Measurements from ENCODE around the gene TBC1D2B.

The TBC1D2B gene

DNA sequence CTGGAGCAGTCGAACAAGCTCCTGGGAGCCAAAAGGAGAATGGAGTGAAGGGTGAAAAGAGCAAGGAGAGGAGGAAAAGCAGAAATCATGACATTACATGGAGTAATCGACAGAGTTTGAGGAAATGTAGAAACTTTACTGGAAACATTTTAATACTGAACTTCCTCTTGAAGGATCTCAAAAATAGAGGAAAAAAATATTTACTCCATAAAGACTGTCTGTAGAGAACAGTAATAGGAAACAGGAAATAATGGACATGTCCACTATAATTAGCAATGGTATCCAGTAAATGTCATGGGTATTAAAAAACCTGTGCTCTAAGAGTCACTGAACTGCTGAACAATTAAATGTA is 53.0 kb downstream of the TBC1D2B start:
- DNase-seq, result no peak

DNA sequence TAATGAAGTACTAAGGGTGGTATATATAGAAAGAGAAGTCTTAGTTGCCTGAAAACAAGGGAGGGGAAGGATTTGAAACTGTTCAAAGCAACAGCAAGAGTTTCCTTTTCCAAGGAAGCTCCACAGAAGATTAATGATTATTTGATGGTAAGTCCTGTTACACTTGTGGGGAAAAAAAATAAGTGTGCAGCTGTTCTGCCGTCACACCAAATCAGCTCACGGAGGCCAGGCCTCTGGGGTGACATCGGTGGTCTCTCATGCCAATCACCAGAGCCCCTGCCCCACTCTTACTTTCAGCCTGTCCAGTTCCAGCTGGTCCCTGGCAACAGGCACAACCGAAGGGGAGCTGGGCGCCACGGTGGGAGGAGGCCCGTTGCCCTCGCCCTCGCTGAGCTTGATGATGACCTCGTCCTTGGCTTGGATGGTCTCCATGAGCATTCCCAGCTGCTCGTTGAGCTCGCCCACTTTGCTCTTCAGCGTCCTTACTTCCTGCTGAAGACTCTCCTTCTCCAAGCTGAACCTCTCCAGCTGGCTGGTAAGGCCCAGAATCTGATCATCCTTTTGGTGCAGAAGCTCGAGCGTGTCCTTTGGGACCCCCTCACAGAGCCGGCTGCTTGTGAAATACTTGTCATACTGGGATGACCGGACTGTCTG is 53.5 kb downstream of the TBC1D2B start:
- DNase-seq, result no peak

DNA sequence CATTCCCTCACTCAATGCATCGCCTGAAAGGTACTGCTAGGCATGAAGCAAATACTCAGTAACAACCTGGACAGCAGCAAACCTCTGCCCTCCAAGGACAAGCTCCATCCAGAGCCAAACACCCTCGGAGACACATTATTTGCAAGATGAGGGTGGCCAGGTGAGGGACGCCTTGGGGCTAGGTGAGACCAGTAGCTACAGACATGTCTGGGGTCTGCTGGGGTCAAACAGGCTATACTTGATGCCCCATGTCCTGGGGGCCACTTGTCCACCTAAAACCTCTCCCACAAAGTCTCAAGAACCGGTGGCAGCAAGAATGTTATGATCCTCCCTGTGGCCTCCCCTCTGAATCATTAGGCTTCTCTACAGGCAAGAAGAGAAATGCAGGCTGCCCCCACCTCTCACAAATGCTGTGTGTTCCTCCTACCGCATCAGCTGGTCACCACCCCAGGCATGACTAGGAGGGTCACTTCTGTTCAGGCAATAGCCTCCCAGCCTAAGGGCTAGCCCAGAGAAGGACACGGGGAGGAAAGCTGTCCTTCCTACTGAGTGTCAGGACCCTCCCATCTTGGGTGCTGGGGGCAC is 54.3 kb downstream of the TBC1D2B start:
- no peak for DNase-seq

DNA sequence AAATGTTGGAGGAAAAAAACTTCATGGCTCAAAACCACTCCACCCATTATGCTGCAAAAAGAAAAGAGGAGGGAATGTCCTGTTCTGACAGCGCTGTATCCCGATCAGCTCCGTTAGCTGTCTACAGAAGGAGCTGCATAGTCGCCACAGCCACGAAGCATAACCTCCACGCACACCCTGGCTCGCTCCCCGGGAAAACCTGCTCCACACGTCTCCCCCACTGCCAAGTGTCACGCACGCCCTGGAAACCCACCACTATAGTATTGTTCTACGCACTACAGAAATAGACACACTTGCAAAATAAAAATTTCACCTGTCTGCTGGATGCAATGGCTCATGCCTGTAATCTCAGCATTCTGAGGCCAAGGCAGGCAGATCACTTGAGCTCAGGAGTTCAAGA is 55.8 kb downstream of the TBC1D2B start:
- DNase-seq, result no peak

DNA sequence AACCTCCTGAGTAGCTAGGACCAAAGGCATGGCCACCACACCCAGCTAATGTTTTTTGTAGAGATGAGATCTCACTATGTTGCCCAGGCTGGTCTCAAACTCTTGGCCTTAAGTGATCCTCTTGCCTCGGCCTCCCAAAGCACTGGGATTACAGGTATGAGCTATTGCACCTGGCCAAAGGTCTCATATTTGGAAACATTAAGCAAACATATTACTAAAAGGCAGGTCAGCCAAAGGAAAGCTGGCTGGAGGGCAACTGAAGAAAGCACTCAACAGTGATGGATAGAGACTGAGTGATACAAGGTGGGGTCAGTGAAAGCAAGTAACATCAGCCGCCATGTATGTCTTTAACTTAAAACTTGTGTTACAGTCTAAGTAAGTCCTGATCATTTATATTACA is 57.5 kb downstream of the TBC1D2B start:
- DNase-seq, result no peak

DNA sequence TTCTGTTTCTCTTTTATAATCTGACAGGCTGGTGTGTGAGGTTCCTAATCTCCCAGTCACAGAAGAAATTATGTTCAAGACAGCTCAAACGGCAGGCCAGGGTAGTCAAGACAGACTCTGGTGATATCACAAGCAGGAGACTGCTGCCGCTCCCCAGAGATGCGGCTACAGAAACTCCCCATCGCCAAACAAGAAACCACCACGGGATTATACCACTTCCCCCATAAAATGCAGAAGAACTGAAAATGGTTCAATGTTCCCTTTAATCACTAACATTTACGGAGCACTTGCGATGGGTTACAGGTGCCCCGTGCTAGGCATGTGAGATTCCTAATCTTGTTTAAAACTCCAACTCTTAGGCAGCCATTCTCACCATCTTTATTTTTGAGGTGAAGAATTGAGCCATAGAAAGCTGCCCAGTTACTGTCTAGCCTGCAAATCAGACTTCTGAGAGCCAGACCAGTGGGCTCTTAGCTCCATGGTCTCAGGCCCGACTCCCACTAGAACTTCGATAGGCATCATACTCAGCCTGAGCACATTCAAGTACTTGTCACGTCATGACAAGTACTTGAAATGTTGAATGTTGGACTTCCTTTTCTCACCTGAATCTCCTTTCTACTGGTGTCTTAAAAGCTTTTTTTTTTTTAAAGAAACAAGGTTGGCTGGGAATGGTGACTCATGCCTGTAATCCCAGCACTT is 58.4 kb downstream of the TBC1D2B start:
- no peak for DNase-seq

DNA sequence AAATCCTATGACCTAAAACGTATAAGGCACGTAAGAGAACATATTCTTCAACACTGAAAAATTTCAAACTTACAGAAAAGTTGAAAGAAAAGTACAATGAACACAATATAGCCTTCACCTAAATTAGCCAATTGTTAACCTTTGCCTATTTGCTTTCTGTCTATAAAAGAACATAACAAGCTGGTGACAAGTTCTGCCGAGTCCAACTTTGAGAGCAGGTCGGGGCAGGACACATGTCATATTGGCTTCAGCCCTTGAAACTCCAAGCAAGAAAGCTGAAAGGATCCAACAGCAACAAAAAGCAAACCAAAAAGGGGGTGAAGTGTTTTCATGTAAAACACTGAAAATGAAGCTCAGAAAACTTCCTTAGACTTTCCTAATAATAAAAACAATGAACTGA is 59.1 kb downstream of the TBC1D2B start:
- DNase-seq, result no peak

DNA sequence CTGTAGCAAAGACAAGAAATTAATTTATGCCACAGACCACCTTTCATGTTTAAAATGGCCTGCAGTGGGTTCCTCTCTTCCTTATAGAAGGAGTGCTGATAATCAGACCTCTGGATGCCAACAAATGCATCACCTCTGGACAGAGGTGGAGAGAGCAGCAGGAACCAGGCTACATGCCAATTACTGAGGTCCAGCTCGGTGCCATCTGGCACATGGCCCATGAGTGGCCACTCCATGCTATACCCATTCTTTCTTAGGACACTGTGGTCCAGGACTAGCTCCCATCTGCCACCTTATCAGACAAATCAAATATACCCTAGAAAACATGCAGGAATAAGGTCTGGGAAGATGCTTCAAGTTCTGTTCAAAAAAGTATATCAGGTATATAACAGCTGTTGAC is 60.7 kb downstream of the TBC1D2B start:
- no peak for DNase-seq

DNA sequence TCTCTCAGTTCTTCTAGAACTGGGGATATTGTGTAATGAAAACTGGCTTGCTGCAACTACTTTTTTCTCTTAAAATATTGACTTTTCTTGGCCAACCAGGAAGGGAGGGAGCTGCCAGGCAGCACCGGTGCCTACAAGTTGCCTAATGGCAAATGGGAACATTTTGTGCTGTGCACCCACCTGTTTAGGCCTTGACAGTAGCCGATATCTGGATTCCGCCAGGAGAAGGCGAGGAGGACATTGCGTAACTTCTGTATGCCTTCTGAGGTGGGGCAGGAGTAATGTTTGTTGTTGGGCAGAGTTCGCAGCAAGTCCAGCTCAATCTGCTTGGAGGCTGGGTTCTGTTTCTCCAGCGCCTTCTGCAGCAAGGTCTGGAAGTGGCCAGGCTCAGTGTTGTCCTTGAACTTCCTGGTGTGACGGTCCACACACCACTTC is 64.9 kb downstream of the TBC1D2B start:
- no peak for DNase-seq

DNA sequence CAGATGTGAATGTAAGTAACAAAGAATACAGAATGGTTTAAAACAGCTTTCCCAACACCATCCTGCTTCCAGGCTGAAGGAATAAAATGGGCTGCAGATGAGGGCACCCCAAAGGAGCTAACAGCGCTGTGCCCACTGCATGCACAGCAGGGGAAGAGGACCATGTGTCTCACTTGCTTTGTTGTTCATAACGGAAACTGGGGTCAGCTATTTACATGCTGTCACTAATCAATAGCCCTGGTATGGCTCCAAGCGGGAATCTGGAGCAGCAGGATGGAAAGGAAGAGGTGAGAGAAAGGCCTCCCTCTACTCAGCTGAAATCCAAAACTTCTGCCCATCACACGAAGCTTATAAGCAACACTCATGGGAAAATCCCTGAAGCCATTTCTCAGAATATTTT is 67.4 kb downstream of the TBC1D2B start:
- no peak for DNase-seq

DNA sequence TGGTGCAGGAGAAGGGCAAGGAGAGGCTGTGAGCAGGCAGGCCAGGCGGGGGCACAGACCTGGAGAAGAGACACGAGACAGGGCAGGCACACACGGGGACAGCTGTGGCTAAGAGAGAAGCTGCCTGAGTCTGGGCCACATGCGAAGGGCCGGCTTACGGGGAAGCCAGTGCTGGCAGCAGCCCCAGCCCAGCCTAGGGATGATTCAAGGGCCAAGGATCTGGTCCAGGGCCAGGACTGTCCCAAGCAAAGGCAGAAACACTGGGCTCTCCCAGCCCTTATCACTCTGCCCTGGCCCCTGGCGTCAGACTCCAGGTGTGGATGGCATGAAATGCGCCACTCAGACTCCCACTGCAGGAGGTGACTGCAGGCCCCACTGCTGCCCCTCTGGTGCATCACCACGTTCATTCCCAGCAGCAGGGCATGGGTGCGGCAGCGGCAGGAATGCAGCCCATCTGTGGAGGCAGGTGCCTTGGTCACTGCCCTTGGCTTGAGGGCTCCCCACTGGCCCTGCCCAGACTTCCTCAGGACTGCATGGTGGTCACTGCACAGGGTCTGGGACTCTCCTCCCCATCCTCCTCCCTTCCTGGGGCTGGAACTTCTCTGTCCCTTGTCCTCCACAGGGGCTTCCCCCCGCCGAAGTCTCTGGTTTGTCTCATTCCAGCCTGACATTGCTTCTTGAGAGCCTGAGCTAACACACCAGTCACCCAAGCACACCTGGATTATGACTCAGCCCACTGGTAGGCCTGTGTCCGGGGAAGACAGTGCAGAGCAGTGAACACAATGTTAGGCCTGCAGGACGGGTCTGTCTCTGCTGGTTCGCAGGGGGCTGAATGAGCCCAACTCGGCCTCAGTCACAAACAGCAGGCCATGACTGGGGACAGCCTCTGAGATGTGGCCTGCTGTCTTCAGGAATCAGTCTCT is 69.3 kb downstream of the TBC1D2B start:
- no peak for DNase-seq

DNA sequence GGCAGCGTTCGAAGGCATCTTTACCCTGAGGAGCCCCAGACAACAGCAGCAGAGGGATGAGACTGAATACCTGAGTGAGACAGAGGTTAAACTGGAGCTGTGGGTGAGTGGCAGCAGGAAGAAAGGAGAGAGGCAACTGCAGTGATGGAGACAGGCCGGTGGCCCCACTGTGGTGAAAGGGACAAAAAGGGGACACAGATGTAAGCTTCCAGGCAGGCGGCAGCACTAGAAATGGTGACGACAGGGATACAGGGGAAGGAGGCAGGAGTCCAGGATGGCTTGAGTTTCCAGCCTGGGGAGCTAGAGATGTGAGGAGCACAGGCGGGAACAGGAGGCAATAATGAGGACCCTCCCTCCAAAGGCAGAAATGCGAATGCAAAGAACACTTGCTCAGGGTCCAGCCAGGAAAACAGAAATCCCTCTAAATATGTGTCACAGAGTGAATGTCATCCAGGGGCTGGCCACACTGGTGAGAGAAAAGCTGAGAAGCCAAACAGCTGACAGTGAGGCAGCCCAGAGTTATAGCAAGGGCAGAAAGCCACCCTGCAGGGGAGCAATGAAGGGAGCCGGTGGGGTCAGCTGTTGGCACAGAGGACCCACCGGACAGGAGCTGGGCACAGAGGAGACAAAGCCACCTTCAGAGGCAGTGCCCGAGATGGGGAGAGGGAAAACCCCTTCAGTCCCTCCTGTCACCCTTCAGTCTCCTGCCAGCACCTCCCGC is 70.1 kb downstream of the TBC1D2B start:
- no peak for DNase-seq

DNA sequence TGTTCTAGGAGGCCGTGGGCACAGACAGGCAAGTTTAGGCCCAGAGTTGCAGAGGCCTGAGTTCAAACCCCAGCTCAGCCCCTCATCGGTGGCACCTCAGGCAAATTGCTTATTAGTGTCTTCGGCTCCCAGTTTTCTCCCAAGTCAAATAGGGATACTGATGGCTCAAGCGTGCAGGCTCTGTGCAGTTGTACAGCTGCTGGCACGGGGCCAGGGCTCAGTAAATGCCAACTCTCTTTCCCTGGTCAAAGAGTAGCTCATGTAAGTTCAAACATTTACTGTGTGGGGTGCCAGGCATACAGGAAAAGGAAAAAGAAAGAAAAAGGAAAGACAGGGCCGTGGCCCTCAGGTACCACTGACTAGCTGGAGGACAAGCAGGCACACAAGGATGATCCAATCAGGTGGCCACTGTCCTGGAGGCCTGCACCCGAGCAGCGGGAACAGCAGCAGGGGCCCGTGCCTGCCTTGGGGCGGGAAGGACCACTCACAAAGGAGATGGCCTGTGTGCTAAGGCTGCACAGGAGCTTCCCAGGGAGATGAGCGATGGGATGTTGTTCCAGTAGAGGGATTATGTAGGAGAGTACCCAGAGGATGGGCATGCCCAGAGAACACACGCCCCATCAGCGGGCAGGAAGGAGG is 70.8 kb downstream of the TBC1D2B start:
- no peak for DNase-seq

DNA sequence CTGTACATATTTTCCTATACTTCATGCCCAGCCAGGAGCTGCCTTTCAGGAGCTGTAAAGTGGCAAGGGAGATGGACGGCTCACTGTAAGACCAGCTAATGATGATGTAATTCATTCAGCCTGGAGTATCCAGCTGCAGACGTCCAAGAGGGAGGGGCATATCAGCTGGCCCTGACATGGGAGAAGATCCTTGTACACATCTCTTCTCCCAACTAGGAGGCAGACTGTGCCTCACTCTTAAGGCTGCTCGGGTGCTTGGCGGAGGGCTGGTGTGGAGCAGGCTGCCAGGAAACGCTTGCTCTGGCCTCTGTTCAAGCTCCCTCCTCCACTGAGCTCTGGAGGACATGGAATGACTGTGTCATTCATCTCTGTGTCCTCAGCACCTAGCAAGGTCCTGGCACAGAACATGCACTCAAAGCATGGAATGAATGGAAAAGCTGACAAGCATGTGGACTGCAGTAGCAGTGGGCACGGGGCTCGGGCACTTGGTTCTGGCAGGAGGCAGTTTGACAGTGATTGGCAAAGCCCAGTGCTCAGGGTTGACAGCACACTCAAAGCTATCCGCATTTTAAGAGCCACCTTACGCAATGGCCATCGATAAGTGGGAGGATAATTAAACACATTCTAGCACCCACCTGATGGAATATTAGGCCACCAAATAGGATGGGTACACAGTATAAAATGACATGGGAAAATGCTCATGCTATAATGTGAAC is 72.4 kb downstream of the TBC1D2B start:
- DNase-seq, result no peak

DNA sequence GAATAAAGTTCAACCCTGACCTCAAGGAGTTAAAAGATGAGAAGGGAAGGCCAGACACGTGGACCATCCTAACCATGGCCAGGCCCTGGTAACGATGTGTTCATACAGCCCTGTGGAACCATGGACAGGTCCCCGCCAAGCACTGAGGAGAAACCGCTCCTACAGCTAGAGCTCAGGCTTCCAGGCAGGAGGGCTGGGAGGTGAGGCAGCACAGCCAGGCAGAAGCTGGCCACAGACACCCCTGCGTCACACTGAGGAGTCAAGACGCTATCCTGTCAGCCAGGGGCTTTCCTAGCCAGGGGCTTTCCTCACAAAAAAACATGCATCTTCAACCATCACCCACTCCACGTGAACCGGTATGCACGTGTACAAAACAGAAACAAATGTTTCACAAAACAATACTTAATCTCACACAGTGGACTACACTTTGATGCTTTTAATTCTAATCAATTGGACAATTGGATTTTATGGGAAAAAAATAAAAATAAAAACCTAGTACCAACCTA is 73.2 kb downstream of the TBC1D2B start:
- peak; percentile 17 for DNase-seq

DNA sequence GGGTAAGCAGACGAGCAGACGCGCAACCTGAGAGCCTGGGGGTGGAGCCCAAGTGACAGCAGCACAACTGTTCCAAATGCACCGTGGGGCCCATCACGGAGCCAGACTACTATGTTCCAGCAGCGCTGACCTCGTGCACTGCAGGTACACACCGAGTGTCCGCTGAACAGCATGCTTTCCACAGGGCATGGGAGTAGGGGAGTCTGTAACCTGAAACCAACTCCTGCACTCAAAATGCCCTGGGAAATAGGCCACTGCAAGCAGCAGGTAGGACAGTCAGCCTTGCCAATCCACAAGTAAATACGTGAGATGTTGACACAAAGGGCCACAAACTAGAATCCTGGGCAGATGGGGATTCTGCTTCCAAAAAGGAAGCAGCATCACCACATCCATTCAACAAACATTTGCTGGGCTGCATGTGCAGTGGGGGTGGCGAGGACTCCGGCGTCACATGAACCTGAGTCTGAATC is 73.9 kb downstream of the TBC1D2B start:
- no peak for DNase-seq

DNA sequence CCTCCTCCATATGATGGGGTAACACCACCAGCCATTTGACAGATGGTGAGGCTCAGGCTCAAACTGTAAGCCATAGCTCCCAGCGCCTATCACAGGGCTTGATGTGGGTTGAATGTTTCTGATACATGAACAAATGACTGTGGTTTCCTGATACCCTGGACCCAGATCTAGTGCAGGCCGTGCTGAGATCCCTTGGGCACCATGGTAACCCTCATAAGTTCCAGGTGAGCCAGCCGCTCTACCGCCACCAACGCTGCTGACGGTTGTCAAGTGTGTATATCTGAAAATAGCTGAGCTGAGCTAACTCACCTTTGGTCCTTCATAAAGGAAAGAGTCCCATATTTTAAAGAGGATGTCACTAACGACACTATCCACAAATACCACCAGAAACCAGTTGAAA is 74.5 kb downstream of the TBC1D2B start:
- DNase-seq, result no peak

DNA sequence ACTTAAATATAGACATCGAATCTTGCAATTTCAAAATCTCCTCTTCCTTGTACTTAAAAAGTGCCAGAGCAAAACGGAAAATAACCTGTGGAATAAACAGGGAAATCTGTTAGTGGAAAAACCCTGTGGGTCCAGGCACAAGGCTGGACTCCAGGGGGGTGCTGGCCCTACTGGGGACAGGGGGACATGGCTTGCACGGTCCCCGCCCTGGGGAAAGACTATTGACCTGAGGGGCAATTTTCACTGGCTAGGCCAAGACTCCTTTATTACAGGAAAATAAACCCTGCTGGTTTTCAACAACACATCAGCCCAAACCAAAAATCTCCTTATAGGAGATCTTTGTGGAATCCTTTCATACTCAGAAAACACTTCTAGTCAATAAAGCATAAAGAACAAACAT is 75.9 kb downstream of the TBC1D2B start:
- no peak for DNase-seq

DNA sequence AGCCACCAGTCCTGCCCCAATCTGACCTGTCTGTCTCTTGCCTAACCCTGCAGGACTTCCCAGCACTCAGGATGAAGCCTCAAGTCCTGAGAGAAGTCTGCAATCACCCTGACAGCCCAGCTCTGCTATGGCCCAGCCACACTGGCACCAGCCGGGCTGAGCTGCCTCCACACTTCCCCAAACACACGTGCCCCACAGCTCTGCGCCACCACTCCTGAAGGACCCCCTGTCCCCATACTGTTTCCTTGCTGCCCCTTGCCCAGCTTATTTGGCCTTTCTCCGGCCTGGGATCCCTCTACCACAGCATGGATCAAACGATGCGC is 76.6 kb downstream of the TBC1D2B start:
- no peak for DNase-seq

DNA sequence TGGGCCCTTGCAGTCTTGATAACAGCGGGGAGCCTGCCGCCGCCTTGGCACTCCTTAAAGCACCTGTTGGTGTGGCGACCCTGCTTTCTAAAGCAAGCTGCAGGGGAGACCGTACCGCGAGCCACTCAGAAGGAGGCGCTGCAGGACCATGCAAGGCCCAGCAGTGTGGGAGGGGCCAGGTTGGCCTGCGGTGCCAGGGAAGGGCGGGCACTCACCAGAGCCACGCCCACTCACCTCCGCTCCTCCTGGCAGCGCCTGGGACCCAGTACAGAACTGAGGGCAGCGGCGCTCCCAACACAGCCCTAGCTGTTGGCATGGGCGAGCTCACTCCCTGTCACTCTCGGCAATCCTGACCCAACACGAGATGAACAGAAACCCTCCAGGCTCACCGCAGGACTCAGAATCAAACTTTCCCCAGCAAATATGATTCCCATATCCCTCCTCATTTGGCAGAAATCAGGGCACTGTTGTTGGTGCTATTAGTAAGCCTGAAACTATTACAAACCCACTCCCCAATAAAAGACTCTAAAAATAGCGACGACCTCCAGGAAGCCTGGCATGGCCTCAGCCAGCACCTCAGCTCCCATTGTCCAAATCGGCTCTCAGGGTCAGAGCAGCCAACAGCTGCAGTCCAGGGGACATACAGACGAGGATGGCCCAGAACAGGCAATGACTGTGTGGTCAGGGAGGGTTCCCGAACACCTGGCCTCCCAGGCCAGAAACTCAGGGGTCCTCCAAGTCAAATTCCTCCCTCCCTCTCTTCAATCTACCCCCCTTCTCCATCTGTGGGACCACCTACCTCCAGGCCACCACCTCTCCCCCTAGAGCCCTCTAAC is 77.2 kb downstream of the TBC1D2B start:
- DNase-seq, result peak; percentile 78

DNA sequence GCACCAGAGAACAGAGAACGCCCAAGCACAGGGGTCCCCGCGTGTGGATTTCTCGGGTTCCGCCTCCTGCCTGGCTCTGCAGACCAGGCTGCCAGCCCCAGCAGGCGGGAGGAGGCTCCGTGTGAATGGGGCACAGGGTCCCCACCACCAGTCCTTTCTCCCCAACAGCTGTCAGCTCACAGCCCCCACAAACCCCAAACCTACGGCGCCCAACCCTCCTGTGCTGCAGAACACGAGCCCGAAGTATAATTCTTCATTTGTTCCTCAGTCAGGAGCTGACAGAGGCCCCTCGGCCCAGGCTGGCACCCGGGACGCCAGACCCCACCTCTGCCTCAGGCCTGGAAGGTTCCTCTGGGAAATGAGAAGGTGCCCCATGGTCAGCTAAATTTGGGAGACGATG is 78.0 kb downstream of the TBC1D2B start:
- DNase-seq, result no peak

Measured in activated naive CD4-positive, alpha-beta T cell treated with Interleukin-2 at 50 U/mL for 16 hours (primary cell).